Measurements from ENCODE around the gene SPIN1. TPM values are rescaled to one million over a fixed set of nuclear protein-coding genes. Genes with fewer than 3 reads are reported as not detected.

The SPIN1 gene
- total RNA-seq, 2 donors from 2014 or later, result 21.8 to 42.8 TPM

DNA sequence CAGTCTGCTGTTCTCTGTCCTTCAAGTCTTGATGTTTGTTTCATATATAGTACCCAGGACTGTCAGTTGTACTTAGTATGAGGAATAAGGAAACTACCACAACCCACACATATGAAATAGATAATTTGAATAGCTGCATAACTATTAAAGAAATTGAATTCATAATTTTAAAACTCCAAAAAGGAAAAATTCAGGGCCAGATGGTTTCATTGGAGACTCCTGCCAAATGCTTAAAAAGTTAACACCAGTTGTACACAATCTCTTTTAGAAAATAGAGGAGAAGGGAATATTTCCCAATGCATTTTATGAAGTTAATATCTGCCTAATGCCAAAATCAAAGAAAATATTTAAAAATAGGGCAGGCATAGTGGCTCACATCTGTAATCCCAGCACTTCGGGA is 24.6 kb upstream of the SPIN1 start:
- no peak for ATAC-seq
- 73 to 78% methylated on average over 1 of the region's 1 CpG for WGBS, 2 donors
- no peak for DNase-seq
- intact Hi-C loops (cut with DNase I), result no loop called here
- no peak for TF ChIP-seq POLR2A (IDR thresholded peaks at IDR 0.05)
- no peaks in the 10 kb centered on the region for H3K4me1 ChIP-seq
- H3K4me3 ChIP-seq, result no peak overlapping the region
- no peaks in the 10 kb centered on the region for H3K27me3 ChIP-seq
- H3K27ac ChIP-seq, result no peak overlapping the region
- peaks cover 0 to 6% (median 0%) of the 10 kb centered on the region in 3 donors for H3K9me3 ChIP-seq
- no peaks in the 10 kb centered on the region for H3K36me3 ChIP-seq (replicated peaks in 1 of 2; ENCODE audit: insufficient read depth in 1 of 2, low read depth in 2 of 2)

DNA sequence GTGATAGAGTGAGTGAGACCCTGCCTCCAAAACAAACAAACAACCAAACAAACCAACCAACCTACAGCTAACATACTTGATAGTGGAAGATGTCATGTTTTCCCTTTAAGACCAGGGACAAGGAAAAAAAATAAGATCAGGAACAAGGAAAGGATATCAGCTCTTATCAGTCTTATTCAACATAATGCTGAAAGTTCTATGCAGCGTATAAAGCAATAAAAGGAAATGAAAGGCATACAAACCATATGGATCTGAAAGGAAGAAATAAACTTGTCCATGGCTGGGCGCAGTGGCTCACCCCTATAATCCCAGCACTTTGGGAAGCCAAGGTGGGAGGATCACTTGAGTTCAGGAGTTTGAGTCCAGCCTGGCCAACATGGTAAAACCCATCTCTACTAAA is 23.5 kb upstream of the SPIN1 start:
- Histone ChIP-seq H3K27ac (no peak overlapping the region), H3K4me1 (no peaks in the 10 kb centered on the region), H3K36me3 (replicated peaks in 1 of 2; ENCODE audit: insufficient read depth in 1 of 2, low read depth in 2 of 2) (no peaks in the 10 kb centered on the region), H3K4me3 (no peak overlapping the region), H3K27me3 (no peaks in the 10 kb centered on the region), H3K9me3 (peaks cover 0 to 6% (median 0%) of the 10 kb centered on the region in 3 donors)
- intact Hi-C loops (cut with DNase I), result no loop called here
- ATAC-seq (no peak), DNase-seq (no peak)
- no peak for TF ChIP-seq POLR2A (IDR thresholded peaks at IDR 0.05)
- TF ChIP-seq, protein P1, sequence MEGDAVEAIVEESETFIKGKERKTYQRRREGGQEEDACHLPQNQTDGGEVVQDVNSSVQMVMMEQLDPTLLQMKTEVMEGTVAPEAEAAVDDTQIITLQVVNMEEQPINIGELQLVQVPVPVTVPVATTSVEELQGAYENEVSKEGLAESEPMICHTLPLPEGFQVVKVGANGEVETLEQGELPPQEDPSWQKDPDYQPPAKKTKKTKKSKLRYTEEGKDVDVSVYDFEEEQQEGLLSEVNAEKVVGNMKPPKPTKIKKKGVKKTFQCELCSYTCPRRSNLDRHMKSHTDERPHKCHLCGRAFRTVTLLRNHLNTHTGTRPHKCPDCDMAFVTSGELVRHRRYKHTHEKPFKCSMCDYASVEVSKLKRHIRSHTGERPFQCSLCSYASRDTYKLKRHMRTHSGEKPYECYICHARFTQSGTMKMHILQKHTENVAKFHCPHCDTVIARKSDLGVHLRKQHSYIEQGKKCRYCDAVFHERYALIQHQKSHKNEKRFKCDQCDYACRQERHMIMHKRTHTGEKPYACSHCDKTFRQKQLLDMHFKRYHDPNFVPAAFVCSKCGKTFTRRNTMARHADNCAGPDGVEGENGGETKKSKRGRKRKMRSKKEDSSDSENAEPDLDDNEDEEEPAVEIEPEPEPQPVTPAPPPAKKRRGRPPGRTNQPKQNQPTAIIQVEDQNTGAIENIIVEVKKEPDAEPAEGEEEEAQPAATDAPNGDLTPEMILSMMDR (IDR thresholded peaks at IDR 0.05), result no peak
- WGBS, 2 donors, result 66 to 92% methylated on average over 2 of the region's 2 CpGs

DNA sequence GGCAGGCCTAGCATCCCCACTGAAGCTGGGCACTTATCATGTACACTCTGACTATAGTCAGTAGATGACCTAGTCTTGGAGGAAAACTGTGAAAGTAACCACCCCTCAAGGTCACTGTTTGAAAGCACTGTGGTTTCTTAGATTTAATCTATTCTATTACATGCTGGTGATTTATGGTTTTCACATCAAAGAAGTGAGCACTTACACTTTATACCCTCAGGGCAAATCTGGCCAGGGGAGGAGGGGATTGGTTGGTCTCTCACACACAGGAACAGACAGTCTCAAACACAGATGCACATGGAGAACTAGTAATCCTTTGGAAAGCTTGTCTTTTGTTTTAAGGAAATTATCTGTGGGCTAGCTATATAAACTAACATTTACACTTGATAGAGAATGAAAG is 17.9 kb upstream of the SPIN1 start:
- no peaks in the 10 kb centered on the region for H3K36me3 ChIP-seq (replicated peaks in 1 of 2; ENCODE audit: insufficient read depth in 1 of 2, low read depth in 2 of 2)
- no peaks in the 10 kb centered on the region for H3K27me3 ChIP-seq
- no peak for DNase-seq
- TF ChIP-seq, protein P1 (IDR thresholded peaks at IDR 0.05), result no peak
- no peak overlapping the region for H3K27ac ChIP-seq
- H3K4me1 ChIP-seq, result no peaks in the 10 kb centered on the region
- intact Hi-C loops (cut with DNase I), result no loop called here
- ATAC-seq, result no peak
- H3K9me3 ChIP-seq, result peaks cover 0 to 6% (median 0%) of the 10 kb centered on the region in 3 donors
- H3K4me3 ChIP-seq, result no peak overlapping the region

DNA sequence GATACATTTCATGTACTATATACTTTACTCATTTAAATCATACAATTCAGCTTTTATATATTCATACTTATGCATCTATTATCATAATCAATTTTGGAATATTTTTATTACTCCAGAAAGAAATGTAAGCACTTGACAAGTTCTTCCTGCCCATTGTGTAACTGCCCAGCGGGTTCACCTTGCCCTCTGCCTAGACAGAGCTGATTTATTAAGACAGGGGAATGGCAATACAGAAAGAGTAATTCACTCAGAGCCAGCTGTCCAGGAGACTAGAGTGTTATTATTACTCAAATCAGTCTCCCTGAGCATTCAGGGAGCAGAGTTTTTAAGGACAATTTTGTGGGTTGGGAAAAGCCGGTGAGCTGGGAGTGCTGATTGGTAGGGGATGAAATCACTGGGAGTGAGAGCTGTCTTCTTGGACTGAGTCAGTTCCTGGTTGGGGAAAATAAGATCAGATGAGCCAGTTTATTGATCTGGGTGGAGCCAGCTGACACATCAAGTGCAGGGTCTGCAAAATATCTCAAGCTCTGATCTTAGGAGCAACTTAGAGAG is 16.1 kb upstream of the SPIN1 start:
- no peak for DNase-seq
- H3K36me3 ChIP-seq (replicated peaks in 1 of 2; ENCODE audit: insufficient read depth in 1 of 2, low read depth in 2 of 2), result no peaks in the 10 kb centered on the region
- TF ChIP-seq, protein P1 (IDR thresholded peaks at IDR 0.05), result no peak
- no peak for TF ChIP-seq POLR2A (IDR thresholded peaks at IDR 0.05)
- ATAC-seq, result no peak
- H3K27me3 ChIP-seq, result no peaks in the 10 kb centered on the region
- no peak overlapping the region for H3K27ac ChIP-seq
- WGBS, 2 donors, result 57 to 61% methylated on average over 2 of the region's 2 CpGs
- no peak overlapping the region for H3K4me3 ChIP-seq
- intact Hi-C loops (cut with DNase I), result no loop called here
- H3K9me3 ChIP-seq, result peaks cover 0 to 6% (median 0%) of the 10 kb centered on the region in 3 donors
- no peaks in the 10 kb centered on the region for H3K4me1 ChIP-seq

DNA sequence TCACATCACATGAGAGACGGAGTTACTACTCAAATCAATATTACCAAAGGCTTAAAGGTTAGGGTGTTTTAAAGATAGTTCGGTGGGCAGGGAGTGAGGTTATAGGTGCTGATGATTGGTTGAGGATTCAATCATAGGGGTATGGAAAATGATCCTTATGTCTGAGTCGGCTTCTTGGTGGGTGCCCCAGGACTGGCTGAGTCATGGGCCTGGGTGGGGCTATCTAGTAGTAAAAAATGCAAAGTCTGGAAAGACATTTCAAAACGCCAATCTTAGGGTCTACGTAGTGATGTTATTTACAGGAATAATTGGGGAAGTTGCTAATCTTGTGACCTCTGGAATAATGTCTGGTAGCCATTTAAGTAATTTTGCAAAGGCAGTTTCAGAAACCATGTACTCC is 15.2 kb upstream of the SPIN1 start:
- peaks cover 0 to 4% (median 0%) of the 10 kb centered on the region in 3 donors for H3K9me3 ChIP-seq
- intact Hi-C loops (cut with DNase I), result no loop called here
- no peaks in the 10 kb centered on the region for H3K27me3 ChIP-seq
- H3K4me1 ChIP-seq, result no peaks in the 10 kb centered on the region
- no peak for DNase-seq
- no peak for ATAC-seq
- H3K4me3 ChIP-seq, result no peak overlapping the region
- no peak for TF ChIP-seq POLR2A (IDR thresholded peaks at IDR 0.05)
- TF ChIP-seq, protein P1 (IDR thresholded peaks at IDR 0.05), result no peak
- no peaks in the 10 kb centered on the region for H3K36me3 ChIP-seq (replicated peaks in 1 of 2; ENCODE audit: insufficient read depth in 1 of 2, low read depth in 2 of 2)
- WGBS, 2 donors, result 65 to 73% methylated on average over 5 of the region's 5 CpGs
- no peak overlapping the region for H3K27ac ChIP-seq
